ENCODE data around the gene KCNA10.

GRCh38 chr1:110555807-110556470 lies 37.0 kb upstream of the KCNA10 start:
- TF ChIP-seq CTCF (optimal IDR thresholded peaks at IDR 0.05 in 1 of 3, IDR thresholded peaks at IDR 0.05 in 1 of 3, conservative IDR thresholded peaks at IDR 0.05 in 1 of 3; ENCODE audit: extremely low read depth in 1 of 3, insufficient read depth in 2 of 3, low read length in 3 of 3) (no peak), EZH2 (IDR thresholded peaks at IDR 0.05; ENCODE audit: low read length) (peak; percentile 18)

All from keratinocyte (primary cell).